Limb (tissue), 2 donors: ENCODE results near the gene TMC4.
"Not testable (repeated sequence)": the region's sequence is repeated elsewhere in the genome, so short reads cannot be mapped to it uniquely, and the experiment has no call there.

Experiments used
- DNase-seq, 2 donors: peaks; one replicate each; pipeline ENCODE4 v3.0.0-alpha.2; 2016; ENCODE audit errors: extremely low spot score in 2 of 2

Gene TMC4

DNA sequence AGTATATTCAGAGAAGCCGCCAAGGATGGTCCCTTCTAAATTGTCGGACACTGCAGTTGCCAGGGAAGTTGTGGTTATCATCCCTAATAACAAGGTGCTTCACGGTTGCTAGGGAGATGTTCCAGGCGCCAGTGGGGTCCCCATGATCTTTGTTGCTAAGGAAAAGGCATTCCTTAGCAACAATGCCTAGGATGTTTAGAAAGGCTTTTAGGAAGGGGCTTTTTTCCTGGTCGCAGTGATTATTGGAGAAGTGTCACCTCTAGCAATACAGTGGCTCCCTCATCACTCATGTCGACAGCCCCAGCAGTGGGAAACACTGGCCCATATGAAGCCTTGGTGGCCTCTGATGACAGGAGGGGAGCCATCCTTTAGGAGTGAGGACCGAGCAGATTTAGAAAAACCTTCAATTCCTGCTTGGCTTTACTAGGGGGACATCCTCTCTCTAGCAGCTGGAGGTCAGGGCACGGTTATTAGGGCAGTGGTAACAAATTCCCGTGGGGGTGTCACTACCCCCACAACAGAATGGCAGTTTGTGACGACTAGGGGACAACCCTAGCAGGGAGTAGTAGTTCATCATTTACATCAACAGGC, 6.4 kb upstream of the TMC4 start:
- DNase-seq: no peak

DNA sequence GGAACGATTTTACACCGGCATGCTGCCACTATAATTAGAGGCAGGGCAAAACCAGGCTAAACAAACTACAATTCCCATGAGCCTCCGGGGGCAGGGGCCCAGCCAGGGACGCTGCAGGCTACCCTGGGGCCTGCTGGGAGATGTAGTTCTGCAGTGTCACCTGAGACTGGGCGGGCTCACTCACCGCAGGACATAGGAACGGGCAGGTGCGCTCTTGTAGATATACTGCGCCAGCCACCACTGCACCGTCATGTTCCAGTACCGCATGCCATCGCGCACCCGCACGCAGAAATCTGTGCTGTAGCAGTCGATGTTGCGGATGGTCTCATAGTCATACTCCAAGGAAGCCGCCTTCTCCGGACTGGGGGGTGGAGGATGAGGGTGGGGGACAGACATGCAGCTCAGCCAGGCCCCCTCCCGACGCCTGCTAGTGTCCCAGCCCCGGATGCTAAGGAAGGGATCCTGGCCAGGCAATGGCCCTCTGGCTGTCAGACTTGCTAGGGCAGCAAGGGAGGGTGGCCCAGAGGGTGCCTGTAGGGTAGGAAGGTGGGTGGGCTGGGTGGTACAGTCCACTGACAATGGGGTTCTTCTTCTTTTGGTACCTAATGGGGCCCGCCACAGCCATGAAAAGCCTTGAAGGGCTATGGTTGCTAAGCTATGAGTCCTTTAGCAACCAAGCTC, 5.8 kb upstream of the TMC4 start:
- DNase-seq: peak in 1 of 2 donors; percentile 70

DNA sequence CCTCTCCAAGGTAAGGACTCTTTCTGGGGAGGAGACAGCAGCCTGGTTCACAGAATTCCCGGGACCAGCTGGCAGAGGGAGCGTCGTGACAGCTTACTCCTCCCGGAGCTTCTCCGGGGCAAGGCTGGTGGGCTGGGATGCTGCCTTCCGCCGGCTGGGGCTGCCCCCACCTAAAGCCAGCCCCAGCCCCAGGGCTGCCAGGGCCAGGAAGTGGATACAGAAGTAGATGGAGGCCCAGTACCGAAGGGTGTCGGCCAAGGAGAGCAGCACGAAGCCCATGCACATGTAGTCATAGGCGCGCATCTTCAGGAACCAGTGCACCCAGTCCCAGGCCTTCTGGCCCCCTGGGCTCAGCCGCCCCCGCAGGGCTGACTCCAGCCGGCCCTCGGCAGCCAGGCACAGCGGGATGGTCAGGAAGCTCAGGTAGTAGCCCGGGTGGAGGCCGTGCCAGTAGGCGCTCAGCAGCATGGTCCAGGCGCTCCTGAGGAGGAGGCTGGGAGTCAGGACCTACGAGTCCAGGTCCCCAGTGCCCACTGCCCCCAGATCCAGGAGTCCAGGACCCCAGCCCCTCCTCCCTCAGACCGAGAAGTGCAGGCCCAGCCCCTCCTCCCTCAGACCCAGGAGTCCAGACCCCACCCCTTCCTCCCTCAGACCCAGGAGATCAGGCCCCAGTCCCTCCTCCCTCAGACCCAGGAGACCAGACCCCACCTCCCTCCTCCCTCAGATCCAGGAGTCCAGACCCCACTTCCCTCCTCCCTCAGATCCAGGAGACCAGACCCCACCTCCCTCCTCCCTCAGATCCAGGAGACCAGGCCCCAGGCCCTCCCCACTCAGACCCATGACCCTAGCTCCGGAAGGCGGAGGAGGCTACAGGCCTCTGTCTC, 1.2 kb upstream of the TMC4 start:
- DNase-seq: peak in 1 of 2 donors; percentile 28

DNA sequence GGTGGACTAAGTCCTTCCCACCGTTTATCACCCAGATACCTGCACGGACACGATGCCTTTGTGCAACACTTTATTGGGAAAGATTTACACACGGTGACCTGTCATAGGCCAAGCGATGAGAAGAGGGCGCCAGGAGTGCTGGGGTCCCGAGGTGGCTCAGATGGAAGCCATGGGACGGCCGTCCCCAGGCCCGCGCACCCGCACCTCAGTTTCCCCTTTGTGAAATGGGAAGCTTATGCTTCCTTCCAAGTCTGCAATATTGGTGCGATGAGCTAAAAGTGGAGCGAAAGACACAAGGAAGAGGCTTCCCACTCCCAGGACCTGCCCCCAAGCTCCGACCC, 369 bp upstream of the TMC4 start:
- DNase-seq: no peak

DNA sequence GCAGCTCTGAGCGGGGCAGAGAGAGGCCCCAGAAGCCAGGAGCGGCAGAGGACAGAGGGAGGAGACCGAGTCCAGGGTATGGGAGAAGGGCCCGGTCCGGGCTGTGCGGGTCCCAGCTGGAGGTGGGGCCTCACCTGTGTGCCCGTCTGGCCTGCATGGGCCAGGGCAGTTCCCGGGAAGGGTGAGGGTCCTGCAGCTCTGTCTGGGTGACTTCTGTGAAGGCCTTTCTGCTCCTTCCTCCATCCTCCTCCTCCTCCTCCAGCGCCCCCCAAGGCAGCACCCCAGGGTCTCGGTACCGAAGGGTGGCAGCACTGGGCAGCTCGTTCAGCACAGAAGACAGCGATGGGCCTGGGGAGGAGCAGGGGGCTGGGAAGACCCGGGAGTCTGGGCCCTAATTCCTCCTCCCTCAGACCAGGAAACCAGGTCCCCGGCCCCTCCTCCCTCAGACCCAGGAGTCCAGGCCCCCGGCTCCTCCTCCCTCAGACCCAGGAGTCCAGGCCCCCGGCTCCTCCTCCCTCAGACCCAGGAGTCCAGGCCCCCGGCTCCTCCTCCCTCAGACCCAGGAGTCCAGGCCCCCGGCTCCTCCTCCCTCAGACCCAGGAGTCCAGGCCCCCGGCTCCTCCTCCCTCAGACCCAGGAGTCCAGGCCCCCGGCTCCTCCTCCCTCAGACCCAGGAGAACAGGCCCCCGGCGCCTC, 1.1 kb downstream of the TMC4 start:
- DNase-seq: not testable (repeated sequence)

DNA sequence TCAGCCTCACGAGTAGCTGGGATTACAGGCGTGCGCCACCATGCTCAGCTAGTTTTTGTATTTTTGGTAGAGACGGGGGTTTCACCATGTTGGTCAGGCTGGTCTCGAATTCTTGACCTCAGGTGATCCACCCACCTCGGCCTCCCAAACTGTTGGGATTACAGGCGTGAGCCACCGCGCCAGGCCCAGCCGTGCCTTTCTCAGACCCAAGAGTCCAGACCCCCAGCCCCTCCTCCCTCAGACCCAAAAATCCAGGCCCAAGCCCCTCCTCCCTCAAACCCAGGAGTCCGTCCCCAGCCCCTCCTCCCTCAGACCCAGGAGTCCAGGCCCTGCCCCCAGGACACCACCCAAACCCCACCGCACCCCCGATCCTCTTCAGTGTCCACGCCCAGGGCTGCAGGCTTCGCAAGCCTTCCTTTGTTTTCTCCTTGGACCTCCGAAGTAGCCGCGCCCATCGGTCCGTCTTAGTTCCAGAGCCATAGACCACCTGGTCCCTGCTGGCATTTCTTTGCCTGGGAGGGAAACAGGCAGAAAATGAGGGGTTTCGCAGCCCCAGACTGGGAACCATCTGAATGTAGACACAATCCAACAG, 3.7 kb downstream of the TMC4 start:
- no peak for DNase-seq

DNA sequence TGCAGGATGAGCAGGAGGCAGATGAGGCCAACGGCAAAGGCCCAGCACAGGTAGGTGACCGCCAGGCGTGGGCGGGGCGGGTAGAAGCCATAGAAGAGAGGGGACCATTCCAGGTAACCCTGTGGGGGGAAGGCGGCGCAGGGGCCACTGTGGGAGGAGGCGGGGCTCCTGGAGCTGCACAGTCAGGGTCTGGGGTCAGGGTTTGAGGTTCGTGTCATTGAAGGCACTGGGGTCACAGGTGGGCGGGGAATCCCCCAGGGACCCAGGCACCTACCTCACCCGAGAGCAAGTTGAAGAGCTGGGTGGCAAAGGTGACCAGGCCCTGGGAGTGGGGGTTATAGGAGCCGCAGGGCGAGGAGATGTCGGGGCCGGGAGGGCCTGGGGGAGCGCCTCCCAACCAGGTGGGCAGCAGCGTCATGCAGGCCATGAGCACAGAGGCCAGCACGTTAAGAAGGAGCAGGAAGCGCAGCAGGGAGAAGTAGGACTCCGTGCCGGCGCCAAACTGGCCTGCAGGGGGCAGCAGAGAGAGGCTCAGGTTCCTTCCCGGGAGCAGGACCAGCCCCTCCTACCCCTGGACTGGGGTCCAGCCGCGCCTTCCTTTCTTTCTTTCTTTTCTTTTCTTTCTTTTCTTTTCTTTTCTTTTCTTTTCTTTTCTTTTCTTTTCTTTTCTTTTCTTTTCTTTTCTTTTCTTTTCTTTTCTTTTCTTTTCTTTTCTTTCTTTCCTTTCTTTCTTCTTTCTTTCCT, 4.6 kb downstream of the TMC4 start:
- DNase-seq: peak; percentile 80 to 96

DNA sequence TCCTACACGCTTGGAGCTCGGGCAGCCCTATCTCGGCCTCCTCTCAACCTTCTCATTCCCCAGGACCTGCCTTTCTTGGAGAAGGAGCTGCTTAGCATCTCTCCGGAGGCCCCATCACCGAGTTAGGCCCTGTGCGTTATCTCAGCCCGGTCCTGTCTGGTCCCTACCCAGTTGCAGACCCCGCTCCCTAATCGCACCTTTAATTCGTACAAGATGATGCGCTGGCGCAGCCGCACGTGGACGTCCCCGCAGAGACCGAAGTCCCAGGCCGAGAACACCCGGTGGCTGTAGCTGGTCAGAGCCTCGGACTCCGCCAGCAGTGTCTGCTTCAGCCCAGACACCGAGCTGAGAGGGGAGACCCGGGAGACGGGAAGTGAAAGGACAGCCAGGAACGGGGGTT, 7.7 kb downstream of the TMC4 start:
- DNase-seq: no peak

DNA sequence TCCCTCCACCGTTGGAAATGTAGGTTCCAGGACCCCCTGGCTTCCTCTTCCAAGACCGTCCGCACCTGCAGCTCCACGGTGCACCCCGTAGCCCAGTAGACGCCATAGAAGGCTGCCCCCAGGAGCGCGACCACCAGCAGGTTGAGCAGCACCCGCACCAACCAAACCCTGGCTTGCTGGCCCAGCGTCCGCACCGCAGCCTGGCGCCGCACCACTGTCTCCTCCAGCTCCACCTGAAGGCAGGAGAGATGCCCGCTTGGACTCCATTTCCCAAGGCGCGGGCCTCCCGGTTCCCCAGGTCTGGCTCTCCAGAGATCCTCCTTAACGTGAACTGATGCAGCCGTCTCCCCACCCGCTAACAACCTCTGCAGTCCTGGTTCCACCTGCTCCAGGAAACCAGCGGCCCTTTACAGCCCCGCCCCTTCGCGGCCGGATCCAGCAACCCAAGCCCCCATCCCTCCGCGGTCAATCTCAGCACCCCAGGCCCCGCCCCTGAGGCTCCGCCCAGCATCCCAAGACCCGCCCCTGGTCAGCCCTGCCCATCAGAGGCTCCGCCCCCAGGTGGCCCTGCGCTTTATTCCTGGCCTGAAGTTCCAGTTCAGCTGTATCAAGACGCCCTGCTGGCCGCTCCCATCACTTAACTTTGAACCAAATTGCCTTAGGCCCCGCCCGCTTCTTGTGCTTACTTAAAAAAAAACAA, 8.4 kb downstream of the TMC4 start:
- peak in 1 of 2 donors; percentile 43 for DNase-seq

DNA sequence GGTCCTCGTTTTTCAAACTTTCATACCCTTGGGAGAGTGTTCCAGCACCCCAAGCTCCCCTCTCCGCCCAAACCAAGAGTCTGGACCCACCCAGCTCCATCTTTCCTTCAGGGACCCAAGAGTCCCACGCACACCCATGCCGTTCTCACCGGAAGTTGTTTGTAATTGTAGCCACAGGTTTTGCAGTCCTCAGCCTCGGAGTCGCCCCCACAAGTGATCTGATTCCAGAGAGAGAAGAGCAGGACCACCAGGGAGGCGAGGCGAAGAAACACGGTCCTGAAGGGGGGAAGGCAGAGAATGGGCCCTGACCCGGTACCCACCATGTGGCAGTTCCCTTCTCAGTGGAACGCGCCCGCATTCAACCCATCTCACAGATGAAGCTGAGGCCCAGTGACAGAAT, 10.1 kb downstream of the TMC4 start:
- DNase-seq: no peak

DNA sequence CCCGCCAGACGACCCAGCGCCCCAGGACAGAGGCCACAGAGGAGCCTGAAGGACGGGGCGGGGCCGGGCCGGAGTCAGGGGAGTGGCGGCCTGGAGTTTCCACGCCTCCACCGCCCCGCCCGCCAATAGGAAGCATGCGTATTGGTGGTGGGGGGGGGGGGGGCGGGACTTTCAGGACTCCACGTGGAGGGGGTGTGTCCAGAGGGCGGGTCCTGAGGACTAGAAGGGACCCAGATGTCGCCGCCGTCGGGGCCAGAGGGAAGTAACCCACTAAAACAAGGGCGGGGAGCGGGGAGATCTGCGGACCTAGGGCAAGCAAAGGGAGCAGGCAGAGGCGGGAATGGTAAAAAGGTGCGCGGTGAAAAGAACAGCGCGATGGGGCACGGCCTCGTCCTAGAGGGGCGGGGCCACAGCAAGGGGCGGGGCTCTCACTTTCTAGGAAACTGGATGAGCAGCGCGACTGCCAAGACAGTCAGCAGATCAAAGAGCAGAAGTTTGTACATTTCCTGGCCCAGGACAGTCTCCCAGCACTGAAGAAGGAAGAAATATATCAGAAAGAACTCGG, 10.6 kb downstream of the TMC4 start:
- peak in 1 of 2 donors; percentile 79 for DNase-seq

DNA sequence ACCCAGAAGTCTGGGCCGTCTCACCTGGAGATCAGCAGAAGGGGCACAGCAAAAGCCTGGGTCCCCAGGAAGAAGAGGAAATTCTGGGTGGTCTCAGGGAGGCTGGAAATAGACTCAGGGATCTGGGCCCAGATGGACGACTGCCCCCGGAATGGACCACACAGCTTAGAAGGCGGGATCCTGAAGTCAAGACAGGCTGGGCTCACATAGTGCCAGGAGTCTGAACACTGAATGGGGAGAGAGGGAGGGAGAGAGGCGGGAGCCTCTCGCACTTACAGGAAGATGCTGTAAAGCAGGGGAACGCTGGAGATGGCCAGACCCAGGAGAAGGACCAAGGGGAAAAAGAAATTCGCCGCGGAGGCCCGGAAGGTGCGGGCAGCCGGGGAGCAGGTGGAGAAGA, 12.1 kb downstream of the TMC4 start:
- DNase-seq: no peak

DNA sequence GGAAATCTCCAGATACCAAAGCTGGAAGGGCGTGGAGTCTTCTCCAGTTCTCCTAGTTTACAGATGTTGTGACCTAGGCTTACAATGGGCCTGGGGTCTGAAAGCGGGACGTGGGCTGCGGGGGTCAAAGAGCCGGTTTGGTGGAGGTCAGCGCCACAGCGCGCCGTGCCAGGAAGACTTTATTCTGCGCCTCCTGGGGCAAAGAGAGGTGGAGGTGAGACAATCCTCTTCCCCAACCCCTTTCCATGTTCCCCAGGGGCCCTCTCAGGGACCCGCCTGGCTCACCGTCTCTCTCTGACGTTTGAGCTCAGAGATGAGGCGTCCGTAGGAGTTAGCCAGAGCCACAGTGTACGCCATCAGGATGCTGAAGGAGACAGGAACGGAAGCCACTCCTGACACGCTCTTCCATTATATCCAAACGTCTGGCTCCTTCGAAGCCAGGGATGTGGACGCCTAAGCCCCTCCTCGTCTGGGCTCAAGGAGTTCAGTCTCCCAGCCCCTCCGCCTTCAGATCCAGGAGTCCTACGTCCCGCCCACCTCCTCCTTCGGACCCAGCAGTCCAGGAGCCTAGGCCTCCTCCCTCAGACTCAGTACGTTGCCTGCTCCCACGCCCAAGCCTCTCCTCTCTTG, 12.7 kb downstream of the TMC4 start:
- no peak for DNase-seq

DNA sequence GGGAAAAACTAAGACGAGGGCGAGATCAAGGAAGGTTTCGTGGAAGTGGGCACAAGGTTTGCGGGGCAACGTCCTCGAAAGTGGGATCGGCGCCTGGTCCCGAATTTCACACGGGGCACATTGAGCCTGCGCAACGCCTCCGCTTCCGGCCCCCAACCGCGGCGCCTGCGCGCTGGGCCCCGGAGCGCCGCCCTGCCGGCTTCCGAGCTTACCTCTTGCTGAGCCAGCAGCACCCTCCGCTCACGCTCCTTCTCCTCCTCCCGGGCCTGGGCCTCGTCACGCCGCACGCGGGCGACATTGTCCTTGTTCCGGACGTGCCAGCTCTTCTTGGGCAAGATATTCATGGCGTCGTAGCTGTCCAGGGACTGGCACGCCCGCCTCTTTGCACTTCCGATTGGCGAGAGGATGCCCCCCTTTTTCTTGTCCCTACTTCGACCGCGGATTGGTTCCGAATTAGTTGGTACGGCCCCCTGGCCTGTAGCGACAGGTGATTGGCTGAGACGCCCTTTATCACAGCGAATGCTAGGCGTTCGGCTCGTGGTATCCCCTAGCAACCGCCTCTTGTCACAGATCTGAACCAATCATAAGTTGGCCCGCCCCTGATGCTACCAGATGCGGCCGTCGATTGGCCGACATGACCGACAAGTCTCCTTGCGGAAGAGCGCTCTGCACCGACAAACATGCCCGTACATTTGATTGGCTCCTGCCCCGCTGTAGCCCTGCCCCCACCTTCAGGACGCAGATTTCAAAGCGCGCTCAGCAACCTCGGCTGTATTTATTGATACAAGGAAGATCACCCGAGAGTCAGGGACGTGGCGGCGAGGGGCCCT, 13.4 kb downstream of the TMC4 start, which contains the start of gene LENG1:
Gene LENG1 (minus strand): TSS at position 370 of the 830 bp plus-strand sequence. CDS start 26 bp downstream, at position 344.
- peak; percentile 98 to 100 for DNase-seq

DNA sequence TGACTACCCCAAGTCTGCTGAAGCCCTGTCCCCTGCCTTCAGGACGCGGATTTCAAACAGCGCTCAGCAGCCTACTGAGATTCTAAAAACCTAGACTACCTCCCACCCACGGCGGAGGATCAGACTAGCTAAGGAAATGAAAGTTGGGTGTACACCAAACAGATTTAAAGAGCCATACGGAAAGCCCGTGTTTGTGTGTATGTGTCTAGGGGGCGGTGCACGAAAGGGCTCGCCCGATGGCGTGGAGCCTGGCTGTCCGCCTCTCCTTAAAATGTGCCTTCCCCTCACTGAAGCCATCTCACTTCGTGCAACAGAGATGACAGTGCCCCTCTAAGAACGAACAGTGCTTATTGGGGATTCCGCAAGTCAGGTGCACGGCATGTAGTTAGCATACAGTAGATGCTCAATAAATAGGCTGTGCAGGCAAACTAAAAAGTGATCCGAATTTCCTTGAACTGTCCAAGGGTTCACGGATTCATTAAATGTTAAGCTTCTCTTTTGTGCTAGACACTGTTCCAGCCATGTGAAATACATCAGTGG, 14.1 kb downstream of the TMC4 start:
- DNase-seq: no peak

DNA sequence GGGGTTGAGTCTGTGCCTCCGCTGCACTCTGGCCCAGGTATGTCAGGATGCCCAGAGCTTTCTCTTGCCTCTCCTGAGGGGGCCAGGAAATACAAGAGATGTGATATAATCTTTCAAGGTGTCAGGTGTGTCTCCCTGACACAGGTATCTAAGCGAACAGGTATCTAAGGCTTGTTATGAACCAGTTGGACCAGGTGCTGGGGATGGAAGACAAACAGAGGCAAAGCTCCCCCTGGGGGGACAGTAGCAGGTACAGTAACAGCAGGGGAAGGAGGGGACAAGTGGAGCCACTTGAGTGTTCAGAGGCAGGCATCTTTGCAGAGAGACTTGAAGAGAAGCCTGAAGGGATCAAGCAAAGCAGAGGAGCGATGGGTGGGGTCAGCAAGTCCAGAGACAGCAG, 16.0 kb downstream of the TMC4 start:
- DNase-seq: no peak

DNA sequence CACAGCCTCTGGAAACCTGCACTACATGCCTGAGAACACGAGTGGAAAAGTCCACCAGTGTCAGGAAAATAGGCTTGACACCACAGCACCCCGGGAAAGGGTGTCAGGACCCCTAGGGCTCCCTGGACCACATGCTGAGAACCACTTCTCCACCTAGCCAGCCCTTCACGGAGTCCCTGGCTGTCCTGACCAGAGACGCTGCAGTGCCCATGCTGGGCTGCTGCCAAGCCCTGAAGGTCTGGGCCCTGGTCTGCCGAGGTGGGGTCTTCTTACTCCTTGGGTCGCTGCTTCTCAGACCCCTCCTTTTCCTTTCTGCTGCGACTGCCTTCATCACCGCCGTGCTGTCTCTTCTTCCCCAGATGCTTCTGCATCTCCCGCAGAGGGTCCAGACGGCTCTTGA, 16.5 kb downstream of the TMC4 start:
- no peak for DNase-seq

DNA sequence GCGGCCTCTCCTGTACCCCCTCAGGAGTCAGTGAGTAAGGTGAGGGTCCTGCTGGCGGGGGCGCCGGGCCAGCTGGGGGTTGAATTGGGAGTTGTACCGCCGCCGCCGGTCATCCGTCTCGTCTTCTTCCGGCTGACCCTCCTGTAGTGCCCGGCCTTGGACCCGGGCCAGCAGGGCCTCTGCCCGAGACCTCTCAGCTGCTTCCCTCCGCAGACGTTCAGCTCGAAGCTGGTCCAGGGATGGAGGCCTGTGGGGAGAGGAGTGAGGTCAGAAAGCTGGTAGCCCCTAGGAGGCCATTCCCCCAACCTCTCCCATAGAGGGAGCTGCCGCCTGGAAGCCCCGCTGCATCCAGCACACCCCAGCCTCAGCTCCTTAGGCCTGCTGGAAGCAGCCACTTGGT, 17.3 kb downstream of the TMC4 start:
- peak in 1 of 2 donors; percentile 46 for DNase-seq
